Osteocyte (in vitro differentiated cells): Measurements from ENCODE around the gene OCEL1. TPM values are rescaled to one million over a fixed set of nuclear protein-coding genes. Genes with fewer than 3 reads are reported as not detected.

Experiments used
- DNase-seq: peaks from one replicate; pipeline ENCODE4 v3.0.0; 2021; ENCODE audit warnings: mixed read lengths; ENCODE audit not compliant: unreplicated experiment; ENCODE audit errors: extremely low spot score
- H3K27ac Mint-ChIP-seq: one replicate; pipeline ENCODE4 v1.8.0; 2021; ENCODE audit warnings: mild to moderate bottlenecking, mixed read lengths; ENCODE audit not compliant: unreplicated experiment
- H3K27me3 Mint-ChIP-seq: one replicate; pipeline ENCODE4 v1.8.0; 2021; ENCODE audit warnings: mixed read lengths; ENCODE audit not compliant: unreplicated experiment
- H3K36me3 Mint-ChIP-seq: one replicate; pipeline ENCODE4 v1.8.0; 2021; ENCODE audit warnings: mixed read lengths; ENCODE audit not compliant: unreplicated experiment
- H3K4me1 Mint-ChIP-seq: one replicate; pipeline ENCODE4 v1.8.0; 2021; ENCODE audit warnings: mixed read lengths; ENCODE audit not compliant: unreplicated experiment
- H3K4me3 Mint-ChIP-seq: one replicate; pipeline ENCODE4 v1.8.0; 2021; ENCODE audit warnings: mild to moderate bottlenecking, moderate library complexity, mixed read lengths; ENCODE audit not compliant: unreplicated experiment
- H3K9me3 Mint-ChIP-seq: one replicate; pipeline ENCODE4 v1.8.0; 2021; ENCODE audit warnings: mixed read lengths; ENCODE audit not compliant: unreplicated experiment
- CTCF ChIP-seq: fragments of 200-600 bp; sonication (generic); IDR thresholded peaks from 2 replicates; pipeline ENCODE4 v1.5.0; 2021; ENCODE audit warnings: antibody characterized with exemption, mild to moderate bottlenecking, moderate library complexity
- total RNA-seq: library from RNA; stranded (reverse); gene quantifications from 2 replicates; pipeline ENCODE4 v1.2.1, GENCODE V29; 2021

OCEL1 gene
- total RNA-seq, 1 donor from 2014 or later, result 28.5 TPM

GRCh38 chr19:17235971-17236777 lies 10.1 kb downstream of the OCEL1 start:
- Mint-ChIP-seq H3K9me3 (no peaks in the 10 kb centered on the region), H3K4me3 (peak overlapping the region; percentile 26), H3K27ac (peak overlapping the region; percentile 34), H3K36me3 (peaks cover 16% of the 10 kb centered on the region), H3K27me3 (no peaks in the 10 kb centered on the region), H3K4me1 (peaks cover 18% of the 10 kb centered on the region)
- no peak for DNase-seq
- no peak for TF ChIP-seq CTCF

- Mint-ChIP-seq H3K9me3 (no peaks in the 10 kb centered on the region), H3K27me3 (no peaks in the 10 kb centered on the region), H3K4me1 (peaks cover 25% of the 10 kb centered on the region), H3K27ac (no peak overlapping the region), H3K36me3 (peaks cover 14% of the 10 kb centered on the region), H3K4me3 (no peak overlapping the region)
- TF ChIP-seq CTCF, result no peak
- DNase-seq, result no peak
Measured at GRCh38 chr19:17236811-17237543, 11.0 kb downstream of the OCEL1 start.

- DNase-seq, result no peak
- Mint-ChIP-seq H3K27ac (no peak overlapping the region), H3K4me3 (peak overlapping the region; percentile 35), H3K36me3 (peaks cover 9% of the 10 kb centered on the region), H3K9me3 (no peaks in the 10 kb centered on the region), H3K27me3 (no peaks in the 10 kb centered on the region), H3K4me1 (peaks cover 31% of the 10 kb centered on the region)
- TF ChIP-seq CTCF, result no peak
Measured at GRCh38 chr19:17237747-17238706, 12.0 kb downstream of the OCEL1 start.

GRCh38 chr19:17240062-17240752 lies 14.2 kb downstream of the OCEL1 start:
- Mint-ChIP-seq H3K27ac (no peak overlapping the region), H3K9me3 (no peaks in the 10 kb centered on the region), H3K27me3 (no peaks in the 10 kb centered on the region), H3K4me3 (no peak overlapping the region), H3K36me3 (peaks cover 9% of the 10 kb centered on the region), H3K4me1 (peaks cover 33% of the 10 kb centered on the region)
- no peak for TF ChIP-seq CTCF
- DNase-seq, result no peak
